Measurements from ENCODE around the gene NEDD4.

- no peak for TF ChIP-seq CTCF (IDR thresholded peaks at IDR 0.05)
- TF ChIP-seq POLR2A (IDR thresholded peaks at IDR 0.05) = no peak
- TF ChIP-seq POLR2AphosphoS5 (IDR thresholded peaks at IDR 0.05) = peak in 2 of 3 donors; percentile 39 to 64
Measured at GRCh38 chr15:55823191-55823670, 170.2 kb downstream of the NEDD4 start.
